CD4-positive, alpha-beta T cell treated with Interleukin-12 subunit alpha and Interleukin-12 subunit beta, for 1 hour (primary cell): Measurements from ENCODE around the gene EVL.
"Not testable (repeated sequence)": the region's sequence is repeated elsewhere in the genome, so short reads cannot be mapped to it uniquely, and the experiment has no call there.

Experiments used
- DNase-seq: peaks from one replicate; pipeline ENCODE4 v3.0.0-alpha.2; 2020

Gene EVL

GRCh38 chr14:100180671-100181070 lies 115.4 kb downstream of the EVL start:
- not testable (repeated sequence) for DNase-seq

GRCh38 chr14:100181876-100182551 lies 116.8 kb downstream of the EVL start:
- not testable (repeated sequence) for DNase-seq

GRCh38 chr14:100187247-100187833 lies 122.1 kb downstream of the EVL start:
- DNase-seq: no peak

GRCh38 chr14:100188392-100189030 lies 123.3 kb downstream of the EVL start:
- no peak for DNase-seq

- no peak for DNase-seq
Measured at GRCh38 chr14:100190126-100190525, 124.9 kb downstream of the EVL start.

- DNase-seq: no peak
Measured at GRCh38 chr14:100191584-100192249, 126.5 kb downstream of the EVL start.

- no peak for DNase-seq
Measured at GRCh38 chr14:100192250-100192671, 127.0 kb downstream of the EVL start.

- peak; percentile 100 for DNase-seq
Measured at GRCh38 chr14:100192672-100193416, 127.6 kb downstream of the EVL start.
